Activated naive CD4-positive, alpha-beta T cell treated with anti-CD3 and anti-CD28 coated beads, Interleukin-2, amount 50 U/mL, for 24 hours (primary cell): ENCODE measurements around the gene NEUROD4.

Source experiments
- H3K27ac Mint-ChIP-seq: one replicate; pipeline ENCODE4 v1.8.0; 2021; ENCODE audit warnings: mild to moderate bottlenecking, mixed read lengths
- H3K27me3 Mint-ChIP-seq: one replicate; pipeline ENCODE4 v1.8.0; 2021; ENCODE audit warnings: mixed read lengths
- H3K36me3 Mint-ChIP-seq: one replicate; pipeline ENCODE4 v1.8.0; 2021; ENCODE audit warnings: mixed read lengths
- H3K4me1 Mint-ChIP-seq: one replicate; pipeline ENCODE4 v1.8.0; 2021; ENCODE audit warnings: mixed read lengths
- H3K4me3 Mint-ChIP-seq: one replicate; pipeline ENCODE4 v1.8.0; 2021; ENCODE audit warnings: mild to moderate bottlenecking, mixed read lengths
- H3K9me3 Mint-ChIP-seq: one replicate; pipeline ENCODE4 v1.8.0; 2021; ENCODE audit warnings: mixed read lengths

The NEUROD4 gene

GRCh38 chr12:54989829-54990228, 29.9 kb upstream of the NEUROD4 start:
- H3K4me1 Mint-ChIP-seq: peaks cover 87% of the 10 kb centered on the region
- H3K4me3 Mint-ChIP-seq: peak overlapping the region; percentile 88

DNA sequence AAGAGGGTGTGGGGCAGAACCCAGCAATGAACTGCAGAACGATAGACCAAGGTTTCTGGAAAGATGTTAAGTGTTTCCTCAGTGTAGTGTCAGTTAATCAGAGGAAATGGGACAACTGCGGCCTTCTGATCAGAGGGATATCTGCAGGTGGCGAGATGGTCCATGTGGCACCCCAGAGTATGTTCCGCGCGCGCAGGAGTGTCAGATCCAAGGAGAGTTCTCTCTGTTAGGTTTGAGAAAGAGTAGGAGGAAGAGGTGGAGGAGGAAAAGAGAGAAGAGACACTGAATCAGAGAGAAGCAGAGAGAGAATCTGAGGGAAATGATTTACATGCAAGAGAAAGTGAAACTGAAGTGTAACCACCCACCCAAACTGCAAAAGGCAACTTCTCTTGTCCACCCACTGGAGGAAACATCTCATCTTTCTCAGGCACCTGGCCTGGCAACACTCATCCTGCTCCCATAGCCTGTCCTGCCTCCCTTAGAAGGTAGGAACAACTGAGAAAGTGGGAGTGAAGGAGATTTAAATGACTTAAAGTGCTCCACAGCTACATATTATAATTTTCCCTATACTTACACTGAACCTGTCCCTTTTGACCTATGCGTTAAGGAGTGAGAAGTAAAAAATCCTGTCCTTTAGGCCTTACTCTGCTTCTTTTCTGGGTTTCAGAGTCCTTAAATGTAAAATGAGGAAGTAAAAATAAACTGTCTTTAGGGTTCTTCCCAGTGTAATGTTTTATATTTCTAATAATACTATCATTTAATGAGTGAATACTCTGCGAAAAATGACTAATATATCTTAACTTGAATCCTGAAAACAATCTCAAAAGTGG, 28.4 kb upstream of the NEUROD4 start:
- Mint-ChIP-seq H3K4me3 (peak overlapping the region; percentile 88), H3K4me1 (peaks cover 73% of the 10 kb centered on the region), H3K27me3 (no peaks in the 10 kb centered on the region), H3K9me3 (no peaks in the 10 kb centered on the region), H3K27ac (peak overlapping the region; percentile 88), H3K36me3 (peaks cover 6% of the 10 kb centered on the region)

More at GRCh38 chr12:54989829-54990228, 29.9 kb upstream of the NEUROD4 start:
- Mint-ChIP-seq H3K27ac (peak overlapping the region; percentile 88), H3K9me3 (no peaks in the 10 kb centered on the region), H3K27me3 (no peaks in the 10 kb centered on the region), H3K36me3 (peaks cover 6% of the 10 kb centered on the region)

GRCh38 chr12:54991991-54992375, 27.8 kb upstream of the NEUROD4 start:
- no peaks in the 10 kb centered on the region for H3K27me3 Mint-ChIP-seq
- H3K36me3 Mint-ChIP-seq: peaks cover 6% of the 10 kb centered on the region
- peak overlapping the region; percentile 78 for H3K27ac Mint-ChIP-seq
- H3K4me3 Mint-ChIP-seq: peak overlapping the region; percentile 88
- H3K9me3 Mint-ChIP-seq: no peaks in the 10 kb centered on the region
- peaks cover 67% of the 10 kb centered on the region for H3K4me1 Mint-ChIP-seq

- Mint-ChIP-seq H3K4me3 (no peak overlapping the region), H3K27me3 (no peaks in the 10 kb centered on the region), H3K9me3 (no peaks in the 10 kb centered on the region), H3K27ac (no peak overlapping the region), H3K36me3 (peaks cover 4% of the 10 kb centered on the region), H3K4me1 (peaks cover 56% of the 10 kb centered on the region)
Measured at GRCh38 chr12:54993181-54993835, 26.5 kb upstream of the NEUROD4 start.

DNA sequence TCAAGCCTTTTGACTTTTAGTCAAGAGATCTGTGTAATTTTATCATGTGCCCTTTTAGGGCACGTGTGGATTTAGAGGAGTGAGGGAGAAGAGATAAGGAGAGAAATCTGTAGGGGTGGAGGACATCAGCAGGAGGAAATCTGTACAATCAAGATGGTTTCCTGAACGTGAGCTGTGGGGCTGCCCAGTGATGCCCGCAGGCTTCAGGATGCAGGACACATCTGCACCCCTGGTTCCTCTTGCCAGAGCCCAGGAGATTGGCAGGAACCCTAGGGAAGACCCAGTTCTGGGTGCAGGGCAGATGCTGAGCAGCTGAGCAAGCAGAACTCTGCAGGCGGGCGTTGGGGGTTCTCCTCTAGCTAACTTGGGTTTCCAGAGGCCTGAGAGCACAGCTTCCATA, 23.6 kb upstream of the NEUROD4 start:
- no peaks in the 10 kb centered on the region for H3K27me3 Mint-ChIP-seq
- H3K27ac Mint-ChIP-seq: no peak overlapping the region
- peaks cover 35% of the 10 kb centered on the region for H3K4me1 Mint-ChIP-seq
- H3K4me3 Mint-ChIP-seq: no peak overlapping the region
- H3K36me3 Mint-ChIP-seq: no peaks in the 10 kb centered on the region
- no peaks in the 10 kb centered on the region for H3K9me3 Mint-ChIP-seq

DNA sequence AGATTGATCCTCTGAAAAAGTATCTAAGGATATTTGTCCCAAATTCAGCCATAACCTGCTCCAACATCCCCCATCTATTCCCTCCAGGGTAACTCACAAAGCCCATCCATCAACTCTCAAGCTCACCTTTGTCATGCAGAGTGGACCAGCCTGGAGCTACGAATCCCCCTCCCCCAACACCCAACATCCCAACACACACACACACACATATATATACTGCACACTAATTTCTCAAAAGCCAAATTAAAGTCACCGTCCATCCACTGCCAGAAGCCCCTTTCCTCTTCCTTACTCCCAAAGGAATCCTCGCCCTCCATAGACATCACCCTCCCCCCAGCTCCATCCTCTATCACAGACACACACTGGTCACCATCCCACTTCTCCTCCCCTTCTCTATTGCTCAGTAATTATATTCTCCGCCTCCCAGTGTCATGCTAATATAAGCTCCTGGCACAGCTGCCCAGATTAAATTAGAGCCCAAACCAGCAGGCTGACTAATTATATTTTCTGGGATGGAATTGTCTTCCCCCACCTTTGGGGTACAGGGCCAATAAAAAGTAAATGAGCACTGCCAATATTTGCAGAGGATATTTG, 21.7 kb upstream of the NEUROD4 start:
- no peaks in the 10 kb centered on the region for H3K27me3 Mint-ChIP-seq
- H3K4me1 Mint-ChIP-seq: peaks cover 33% of the 10 kb centered on the region
- no peaks in the 10 kb centered on the region for H3K9me3 Mint-ChIP-seq
- no peak overlapping the region for H3K27ac Mint-ChIP-seq
- no peaks in the 10 kb centered on the region for H3K36me3 Mint-ChIP-seq
- H3K4me3 Mint-ChIP-seq: no peak overlapping the region

DNA sequence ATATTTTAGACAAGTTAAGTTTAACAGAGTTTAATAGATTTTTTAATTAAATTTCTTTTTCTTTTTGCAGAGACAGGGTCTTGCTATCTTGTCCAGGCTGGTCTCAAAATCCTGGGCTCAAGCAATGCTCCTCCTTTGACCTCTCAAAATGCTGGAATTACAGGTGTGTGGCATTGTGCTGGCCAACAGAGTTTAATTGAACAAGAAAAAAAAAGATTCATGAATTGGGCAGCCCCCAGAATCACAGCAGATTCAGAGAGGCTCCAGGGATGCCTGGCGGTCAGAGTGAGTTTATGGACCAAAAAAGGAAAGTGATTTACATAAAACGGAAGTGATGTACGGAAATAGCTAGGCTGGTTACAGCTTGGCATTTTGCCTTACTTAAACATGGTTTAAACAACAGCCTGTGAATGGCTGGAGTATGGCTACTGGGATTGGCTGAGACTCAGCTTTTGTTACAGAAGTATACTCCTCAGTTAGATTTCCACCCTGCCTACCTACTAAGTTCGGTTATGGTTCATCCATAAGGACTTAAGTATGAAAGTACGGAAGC, 20.7 kb upstream of the NEUROD4 start:
- Mint-ChIP-seq H3K9me3 (no peaks in the 10 kb centered on the region), H3K4me3 (no peak overlapping the region), H3K27ac (no peak overlapping the region), H3K4me1 (peaks cover 25% of the 10 kb centered on the region), H3K27me3 (no peaks in the 10 kb centered on the region), H3K36me3 (peaks cover 2% of the 10 kb centered on the region)

- Mint-ChIP-seq H3K27me3 (no peaks in the 10 kb centered on the region), H3K9me3 (no peaks in the 10 kb centered on the region), H3K27ac (peak overlapping the region; percentile 31), H3K4me3 (peak overlapping the region; percentile 0), H3K36me3 (peaks cover 11% of the 10 kb centered on the region), H3K4me1 (peaks cover 21% of the 10 kb centered on the region)
Measured at GRCh38 chr12:55001198-55001868, 18.4 kb upstream of the NEUROD4 start.

DNA sequence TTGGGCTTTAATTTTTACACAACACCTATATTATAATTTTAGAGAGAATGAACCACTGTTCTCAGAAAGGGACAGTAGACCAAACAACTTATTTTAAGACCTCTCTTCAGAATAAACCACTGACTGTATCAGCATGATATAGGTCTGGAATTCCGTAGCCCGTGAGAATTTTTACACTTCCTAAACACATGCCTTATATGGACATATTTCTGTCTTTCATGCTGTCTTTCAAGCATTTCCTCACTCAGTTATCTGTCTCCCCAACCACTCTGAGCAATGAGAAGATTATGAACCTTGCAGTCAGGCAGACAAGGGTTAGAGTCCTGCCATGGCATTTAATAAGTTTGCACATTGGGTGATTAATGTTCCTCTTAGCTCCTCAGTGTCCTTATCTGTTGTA, 17.4 kb upstream of the NEUROD4 start:
- Mint-ChIP-seq H3K27me3 (no peaks in the 10 kb centered on the region), H3K36me3 (peaks cover 11% of the 10 kb centered on the region), H3K9me3 (no peaks in the 10 kb centered on the region), H3K4me1 (peaks cover 21% of the 10 kb centered on the region), H3K4me3 (no peak overlapping the region), H3K27ac (no peak overlapping the region)

- Mint-ChIP-seq H3K27ac (no peak overlapping the region), H3K36me3 (peaks cover 11% of the 10 kb centered on the region)
Measured at GRCh38 chr12:55008944-55009585, 10.7 kb upstream of the NEUROD4 start.

GRCh38 chr12:55017416-55017925, 2.3 kb upstream of the NEUROD4 start:
- H3K27ac Mint-ChIP-seq: no peak overlapping the region

More at GRCh38 chr12:55008944-55009585, 10.7 kb upstream of the NEUROD4 start:
- Mint-ChIP-seq H3K9me3 (peaks cover 4% of the 10 kb centered on the region), H3K27me3 (no peaks in the 10 kb centered on the region), H3K4me3 (no peak overlapping the region), H3K4me1 (no peaks in the 10 kb centered on the region)

GRCh38 chr12:55024575-55024974, 4.8 kb downstream of the NEUROD4 start:
- peaks cover 21% of the 10 kb centered on the region for H3K27me3 Mint-ChIP-seq
- no peak overlapping the region for H3K27ac Mint-ChIP-seq
- H3K9me3 Mint-ChIP-seq: no peaks in the 10 kb centered on the region
- peaks cover 1% of the 10 kb centered on the region for H3K36me3 Mint-ChIP-seq
- H3K4me3 Mint-ChIP-seq: no peak overlapping the region
- H3K4me1 Mint-ChIP-seq: peaks cover 10% of the 10 kb centered on the region

More at GRCh38 chr12:55017416-55017925, 2.3 kb upstream of the NEUROD4 start:
- Mint-ChIP-seq H3K4me3 (no peak overlapping the region), H3K9me3 (peaks cover 4% of the 10 kb centered on the region), H3K27me3 (peaks cover 22% of the 10 kb centered on the region), H3K4me1 (peaks cover 10% of the 10 kb centered on the region), H3K36me3 (peaks cover 4% of the 10 kb centered on the region)

DNA sequence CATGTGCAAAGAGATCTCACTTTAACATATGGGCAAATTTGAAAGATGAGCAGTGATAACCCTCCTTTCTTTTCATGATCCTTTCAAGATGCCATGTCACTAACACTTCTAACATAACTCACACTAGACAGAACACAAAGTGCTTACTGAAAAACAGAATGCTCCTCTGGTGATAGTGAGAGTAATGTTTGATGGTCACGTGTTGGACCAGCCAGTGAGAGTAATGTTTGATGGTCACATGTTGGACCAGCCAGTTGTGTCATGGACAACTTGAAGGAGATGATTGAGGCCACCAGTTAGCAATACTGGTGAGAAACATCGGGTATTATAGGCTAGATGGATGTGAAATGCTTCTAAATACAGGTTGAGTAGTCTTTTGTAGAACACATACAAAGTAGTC, 5.7 kb downstream of the NEUROD4 start:
- Mint-ChIP-seq H3K4me3 (no peak overlapping the region), H3K36me3 (peaks cover 1% of the 10 kb centered on the region), H3K27ac (no peak overlapping the region)

GRCh38 chr12:55034218-55034617, 14.4 kb downstream of the NEUROD4 start:
- peaks cover 48% of the 10 kb centered on the region for H3K4me1 Mint-ChIP-seq
- H3K4me3 Mint-ChIP-seq: no peak overlapping the region
- H3K36me3 Mint-ChIP-seq: peaks cover 3% of the 10 kb centered on the region
- H3K27ac Mint-ChIP-seq: no peak overlapping the region
- H3K9me3 Mint-ChIP-seq: no peaks in the 10 kb centered on the region
- H3K27me3 Mint-ChIP-seq: no peaks in the 10 kb centered on the region

More for the DNA sequence above, 5.7 kb downstream of the NEUROD4 start:
- no peaks in the 10 kb centered on the region for H3K9me3 Mint-ChIP-seq
- H3K4me1 Mint-ChIP-seq: peaks cover 1% of the 10 kb centered on the region
- H3K27me3 Mint-ChIP-seq: peaks cover 13% of the 10 kb centered on the region
